ENCODE measurements around the gene NBAS. TPM values are rescaled to one million over a fixed set of nuclear protein-coding genes. Genes with fewer than 3 reads are reported as not detected.

The NBAS gene
- total and polyA plus RNA-seq, 9 of the 15 experiments (the other 6 are each of a cell fraction or from before 2014, with no cell fraction given), result 15.3 to 94.4 (median 69.9) TPM

- TF ChIP-seq E2F8 (IDR thresholded peaks at IDR 0.05; ENCODE audit: low read depth, partially characterized antibody) (no peak), JUND (IDR thresholded peaks at IDR 0.05; ENCODE audit: borderline replicate concordance, low read depth, low read length) (0 out of 2 replicates have a peak, but pooled peaks have one; percentile 35), JUND (tag; IDR thresholded peaks at IDR 0.05; ENCODE audit: borderline replicate concordance, low read depth, low read length) (no peak), RCOR1 (IDR thresholded peaks at IDR 0.05; ENCODE audit: borderline replicate concordance in 1 of 2, low read depth in 2 of 2, low read length in 2 of 2) (0 out of 4 replicates have a peak, but pooled peaks of 1 of the 2 experiments have one; percentile 38), CTCF (IDR thresholded peaks at IDR 0.05 in 2 of 3, conservative IDR thresholded peaks at IDR 0.05 in 1 of 3; ENCODE audit: insufficient read depth in 2 of 3, low read depth in 1 of 3, low read length in 3 of 3) (no peak), ZEB2 (IDR thresholded peaks at IDR 0.05) (0 out of 2 replicates have a peak, but pooled peaks have one; percentile 14), ZNF584 (CRISPR knock-in tag; IDR thresholded peaks at IDR 0.05; ENCODE audit: low read depth) (peak; percentile 52; the same call in 1 of the 2 replicates), RNF2 (IDR thresholded peaks at IDR 0.05) (no peak), ZNF232 (CRISPR knock-in tag; IDR thresholded peaks at IDR 0.05) (no peak), ZNF41 (CRISPR knock-in tag; conservative IDR thresholded peaks at IDR 0.05) (no peak), ESRRA (IDR thresholded peaks at IDR 0.05; ENCODE audit: borderline replicate concordance, low read depth) (no peak), ZNF3 (CRISPR knock-in tag; IDR thresholded peaks at IDR 0.05) (no peak), GABPB1 (CRISPR knock-in tag; IDR thresholded peaks at IDR 0.05) (no peak), BDP1 (IDR thresholded peaks at IDR 0.05; ENCODE audit: insufficient read depth, insufficient read length) (no peak), CEBPG (CRISPR knock-in tag; IDR thresholded peaks at IDR 0.05) (peak; percentile 89), CEBPG (tag; conservative IDR thresholded peaks at IDR 0.05 in 1 of 2, IDR thresholded peaks at IDR 0.05 in 1 of 2) (peak; percentile 81 to 95), ZFP36 (IDR thresholded peaks at IDR 0.05; ENCODE audit: low read depth, low read length, partially characterized antibody) (no peak), CREB3 (tag; conservative IDR thresholded peaks at IDR 0.05; ENCODE audit: low read depth) (no peak), SAFB (IDR thresholded peaks at IDR 0.05; ENCODE audit: borderline replicate concordance, low read depth, low read length) (no peak), RBM39 (optimal IDR thresholded peaks at IDR 0.05; ENCODE audit: low read depth, low read length) (no peak), ZNF586 (CRISPR knock-in tag; conservative IDR thresholded peaks at IDR 0.05) (no peak), ZNF699 (CRISPR knock-in tag; IDR thresholded peaks at IDR 0.05; ENCODE audit: insufficient replicate concordance) (no peak), CXXC5 (CRISPR knock-in tag; IDR thresholded peaks at IDR 0.05) (peak; percentile 66)
Measured at GRCh38 chr2:15563227-15564100, 2.3 kb upstream of the NBAS start (continued).

Measured in K562 (cell line).